Upper lobe of left lung (tissue), 6 donors: ENCODE results near the gene HOXA2. TPM values are rescaled to one million over a fixed set of nuclear protein-coding genes. Genes with fewer than 3 reads are reported as not detected.

ENCODE experiments used
- ATAC-seq, 2 donors: fragments of 200-7000 bp; cut with Tn5 transposase; one replicate each; pipeline ENCODE4 v1.9.1; 2022; ENCODE audit warnings: mild to moderate bottlenecking in 2 of 2, moderate library complexity in 2 of 2; ENCODE audit not compliant: low FRiP score in 2 of 2
- DNase-seq, 2 donors: peaks; one replicate each; pipeline ENCODE4 v3.0.0-alpha.2; 2019 to 2020
- H3K27ac ChIP-seq, 4 donors: fragments of 200-600 bp; sonication (generic); one replicate each; pipeline ENCODE4 v1.5.1; 2016 to 2019
- H3K27me3 ChIP-seq, 4 donors: fragments of 200-600 bp; sonication (generic); one replicate each; pipeline ENCODE4 v1.5.1; 2017 to 2019
- H3K36me3 ChIP-seq, 4 donors: fragments of 200-600 bp; sonication (generic); one replicate each; pipeline ENCODE4 v1.5.1; 2016 to 2019
- H3K4me1 ChIP-seq, 4 donors: fragments of 200-600 bp; sonication (generic); one replicate each; pipeline ENCODE4 v1.5.1; 2018 to 2019
- H3K4me3 ChIP-seq, 4 donors: fragments of 200-600 bp; sonication (generic); one replicate each; pipeline ENCODE4 v1.5.1; 2017 to 2019; ENCODE audit warnings: mild to moderate bottlenecking in 2 of 4, moderate library complexity in 1 of 4
- H3K9me3 ChIP-seq, 4 donors: fragments of 200-600 bp; sonication (generic); one replicate each; pipeline ENCODE4 v1.5.1; 2018 to 2019
- CTCF ChIP-seq, 6 experiments: fragments of 450-650 bp in 4 of 6; fragments of 200-600 bp in 2 of 6; sonication (generic) in 2 of 6; IDR thresholded peaks; one replicate each; pipeline ENCODE4 v1.5.1; 2016 to 2019; ENCODE audit warnings: antibody characterized with exemption in 6 of 6
- EP300 ChIP-seq, 4 donors: sonication (generic); formaldehyde crosslinking; IDR thresholded peaks; one replicate each; pipeline ENCODE4 v1.5.1; 2017; ENCODE audit warnings: antibody characterized with exemption in 4 of 4, control low read depth in 2 of 4
- POLR2A ChIP-seq, 4 donors: fragments of 450-650 bp; IDR thresholded peaks; one replicate each; pipeline ENCODE4 v1.5.1; 2016 to 2017; ENCODE audit warnings: antibody characterized with exemption in 4 of 4, mild to moderate bottlenecking in 2 of 4
- POLR2AphosphoS5 ChIP-seq, 2 donors: sonication (generic); formaldehyde crosslinking; IDR thresholded peaks; one replicate each; pipeline ENCODE4 v1.5.1; 2017; ENCODE audit warnings: antibody characterized with exemption in 2 of 2
- WGBS, 2 donors: methylation state at CpG; one replicate each; pipeline ENCODE4 v1.1.5; 2017 to 2018; 5-methylcytosine and 5-hydroxymethylcytosine counted together
- total RNA-seq, 6 donors: library from RNA; depleted of rRNA in 4 of 6; stranded (reverse); fragments of >200 nt in 4 of 6; gene quantifications; one replicate each; pipeline versions ENCODE4 v1.1.0 to v1.2.1, GENCODE V29; 2016 to 2021
- donor health status: DM: no; HTN: no; CAD: no; lungs with moderate emphysema.
- donor health status: DM: no; HTN: yes; CAD: no; lungs with severe emphysema.

HOXA2 gene
- total RNA-seq, 6 donors from 2014 or later: 0.30 to 3.0 (median 0.86) TPM; not detected in 1

GRCh38 chr7:27097686-27098577 is 4.6 kb downstream of the HOXA2 start:
- WGBS, 2 donors: 21 to 23% methylated on average over 28 to 34 of the region's 35 CpGs
- Histone ChIP-seq H3K27ac (peak overlapping the region; percentile 85 to 95 (median 90)), H3K4me3 (peak overlapping the region; percentile 31 to 93 (median 82)), H3K27me3 (peaks cover 0 to 24% (median 8%) of the 10 kb centered on the region in 4 donors), H3K4me1 (peaks cover 4 to 24% (median 14%) of the 10 kb centered on the region in 4 donors), H3K36me3 (no peaks in the 10 kb centered on the region), H3K9me3 (no peaks in the 10 kb centered on the region)
- TF ChIP-seq EP300 (IDR thresholded peaks at IDR 0.05) (no peak), CTCF (IDR thresholded peaks at IDR 0.05) (no peak), POLR2AphosphoS5 (IDR thresholded peaks at IDR 0.05) (no peak), POLR2A (IDR thresholded peaks at IDR 0.05) (no peak)
- no peak for ATAC-seq
- peak in 1 of 2 donors; percentile 83 for DNase-seq

DNA sequence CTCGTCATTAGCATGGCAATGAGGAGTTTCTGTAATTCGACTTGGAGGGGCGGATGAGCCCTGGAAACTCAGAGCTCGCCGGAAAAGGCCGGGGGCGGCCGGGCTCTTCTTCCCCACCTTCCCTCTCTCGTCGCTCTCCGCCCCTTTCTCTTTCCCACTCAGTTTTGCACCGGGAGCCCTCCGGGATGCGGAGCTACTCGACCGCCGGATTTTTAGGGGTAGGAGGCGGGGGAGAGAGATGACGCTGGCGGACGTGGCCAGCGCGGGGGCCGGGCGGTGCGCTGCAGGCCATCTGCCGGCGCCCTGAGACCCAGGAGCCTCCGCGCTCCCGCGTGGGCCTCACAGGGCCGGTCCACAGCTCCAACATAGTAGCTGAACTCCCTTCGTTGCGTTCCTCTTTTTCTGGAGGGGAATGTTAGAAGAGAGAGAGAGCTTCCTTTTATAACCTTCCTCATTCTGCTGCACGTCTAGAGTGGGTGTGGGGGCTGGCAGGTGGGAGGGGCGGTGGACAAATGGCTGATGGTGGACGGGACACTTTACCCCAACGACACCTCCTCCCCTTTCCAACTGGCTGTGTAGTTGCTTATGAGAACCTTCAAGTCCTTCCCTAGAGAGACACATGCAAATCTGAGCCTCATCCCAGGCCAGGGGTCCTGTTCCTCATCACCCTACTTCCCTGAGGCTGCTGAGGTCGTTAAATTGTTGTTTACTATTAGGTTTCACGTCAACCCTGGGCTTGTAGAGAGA is 5.5 kb downstream of the HOXA2 start:
- Histone ChIP-seq H3K9me3 (no peaks in the 10 kb centered on the region), H3K27me3 (peaks cover 0 to 16% (median 5%) of the 10 kb centered on the region in 4 donors), H3K4me1 (peaks cover 4 to 24% (median 14%) of the 10 kb centered on the region in 4 donors), H3K4me3 (peak overlapping the region; percentile 58 to 93 (median 82)), H3K27ac (peak overlapping the region; percentile 86 to 95 (median 94)), H3K36me3 (no peaks in the 10 kb centered on the region)
- WGBS, 2 donors: 3% methylated on average over 31 to 39 of the region's 41 CpGs
- TF ChIP-seq POLR2A (IDR thresholded peaks at IDR 0.05) (peak in 2 of 4 donors; percentile 34 to 43), EP300 (IDR thresholded peaks at IDR 0.05) (no peak), POLR2AphosphoS5 (IDR thresholded peaks at IDR 0.05) (peak; percentile 54 to 56), CTCF (IDR thresholded peaks at IDR 0.05) (no peak)
- ATAC-seq (peak; percentile 61 to 74), DNase-seq (peak in 1 of 2 donors; percentile 90)

DNA sequence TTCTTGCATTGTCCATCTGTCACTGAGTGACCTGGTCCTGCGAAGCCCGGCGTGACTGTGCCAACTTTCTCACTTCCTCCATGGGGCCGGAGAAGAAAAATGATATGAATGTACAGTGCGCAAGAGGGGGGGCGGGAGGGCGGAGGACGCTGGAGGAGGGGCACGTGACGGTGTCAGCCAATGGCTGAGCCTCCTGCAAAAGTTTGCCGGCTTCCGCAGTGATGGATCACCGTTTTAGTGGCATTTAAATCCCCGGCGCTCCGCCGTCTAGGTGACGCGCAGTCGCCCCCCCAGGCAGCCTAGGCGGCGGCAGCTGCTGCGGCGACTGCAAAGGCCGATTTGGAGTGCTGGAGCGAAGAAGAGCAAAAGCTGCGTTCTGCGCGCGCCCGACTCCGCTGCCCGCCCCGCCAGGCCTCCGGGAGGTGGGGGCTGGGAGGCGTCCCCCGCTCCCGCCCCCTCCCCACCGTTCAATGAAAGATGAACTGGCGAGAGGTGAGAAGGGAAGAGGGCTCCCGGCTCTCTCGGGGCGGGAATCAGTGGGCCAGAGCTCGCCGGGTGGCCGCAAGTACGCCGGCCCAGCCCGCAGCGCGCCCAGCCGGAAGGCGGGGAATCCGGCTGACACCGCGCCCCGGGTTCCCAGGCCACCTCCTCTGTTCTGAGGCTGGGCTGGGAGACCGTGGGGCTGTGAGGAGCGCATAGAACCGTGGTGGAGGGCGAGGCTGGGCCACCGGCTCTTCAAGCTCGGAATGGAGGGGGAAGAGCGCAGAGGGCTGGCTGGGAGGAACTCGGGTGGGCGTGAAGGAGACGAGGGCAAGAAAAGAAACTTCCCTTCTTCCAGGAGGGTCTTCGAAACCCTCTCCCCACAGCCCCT is 6.4 kb downstream of the HOXA2 start, which contains the start of gene HOXA1:
TSS of gene HOXA1 (minus strand) at position 104 of the 871 bp plus-strand sequence. CDS start at position 16, 88 bp downstream.
- WGBS, 2 donors: 1 to 2% methylated on average over 28 to 46 of the region's 68 CpGs
- no peak for TF ChIP-seq CTCF (IDR thresholded peaks at IDR 0.05)
- peak in 3 of 4 donors; percentile 46 to 73 (median 58) for TF ChIP-seq POLR2A (IDR thresholded peaks at IDR 0.05)
- TF ChIP-seq EP300 (IDR thresholded peaks at IDR 0.05): no peak
- peak in 1 of 2 donors; percentile 80 for TF ChIP-seq POLR2AphosphoS5 (IDR thresholded peaks at IDR 0.05)
- Histone ChIP-seq H3K4me3 (peak within 1 kb of the TSS; percentile 58 to 93 (median 82)), H3K27ac (peak within 1 kb of the TSS; percentile 86 to 95 (median 94)), H3K36me3 (no peaks in the 10 kb centered on the region), H3K4me1 (peaks cover 4 to 24% (median 14%) of the 10 kb centered on the region in 4 donors), H3K9me3 (no peaks in the 10 kb centered on the region), H3K27me3 (peaks cover 0 to 13% (median 4%) of the 10 kb centered on the region in 4 donors)
- ATAC-seq (peak; percentile 78 to 93), DNase-seq (peak; percentile 78 to 92)
